GM19238 (cell line): ENCODE results near the gene C6orf132.
"Not testable (repeated sequence)": the region's sequence is repeated elsewhere in the genome, so short reads cannot be mapped to it uniquely, and the experiment has no call there.

ENCODE experiments used
- DNase-seq: peaks from one replicate; pipeline ENCODE4 v3.0.0; 2011; ENCODE audit warnings: low spot score; ENCODE audit not compliant: insufficient read length

The C6orf132 gene

GRCh38 chr6:42159431-42160024 lies 17.1 kb upstream of the C6orf132 start:
- no peak for DNase-seq

- no peak for DNase-seq
These were observed 16.2 kb upstream of the C6orf132 start for GRCh38 chr6:42158631-42159030.

GRCh38 chr6:42158011-42158410 lies 15.6 kb upstream of the C6orf132 start:
- no peak for DNase-seq

DNA sequence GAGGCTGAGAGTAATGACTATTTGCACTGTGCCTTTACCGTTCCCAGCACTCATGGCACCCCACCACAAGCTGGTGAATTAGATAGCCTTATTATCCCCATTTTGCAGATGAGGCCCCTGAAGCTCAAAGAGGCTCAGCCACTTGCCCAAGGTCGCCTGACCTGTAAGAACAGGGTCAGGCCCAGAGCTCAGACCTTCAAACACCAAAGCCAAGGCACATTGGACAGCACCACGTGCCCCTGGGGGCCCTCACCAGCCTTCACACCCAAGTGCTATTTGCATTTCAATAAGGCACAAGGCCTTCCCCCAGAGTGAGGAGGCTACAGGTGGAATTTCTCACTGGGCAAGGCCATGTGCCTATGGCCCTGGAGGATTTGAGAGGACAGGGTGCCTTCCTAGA lies 14.2 kb upstream of the C6orf132 start:
- no peak for DNase-seq

- no peak for DNase-seq
These were observed 12.9 kb upstream of the C6orf132 start for GRCh38 chr6:42155293-42155692.

DNA sequence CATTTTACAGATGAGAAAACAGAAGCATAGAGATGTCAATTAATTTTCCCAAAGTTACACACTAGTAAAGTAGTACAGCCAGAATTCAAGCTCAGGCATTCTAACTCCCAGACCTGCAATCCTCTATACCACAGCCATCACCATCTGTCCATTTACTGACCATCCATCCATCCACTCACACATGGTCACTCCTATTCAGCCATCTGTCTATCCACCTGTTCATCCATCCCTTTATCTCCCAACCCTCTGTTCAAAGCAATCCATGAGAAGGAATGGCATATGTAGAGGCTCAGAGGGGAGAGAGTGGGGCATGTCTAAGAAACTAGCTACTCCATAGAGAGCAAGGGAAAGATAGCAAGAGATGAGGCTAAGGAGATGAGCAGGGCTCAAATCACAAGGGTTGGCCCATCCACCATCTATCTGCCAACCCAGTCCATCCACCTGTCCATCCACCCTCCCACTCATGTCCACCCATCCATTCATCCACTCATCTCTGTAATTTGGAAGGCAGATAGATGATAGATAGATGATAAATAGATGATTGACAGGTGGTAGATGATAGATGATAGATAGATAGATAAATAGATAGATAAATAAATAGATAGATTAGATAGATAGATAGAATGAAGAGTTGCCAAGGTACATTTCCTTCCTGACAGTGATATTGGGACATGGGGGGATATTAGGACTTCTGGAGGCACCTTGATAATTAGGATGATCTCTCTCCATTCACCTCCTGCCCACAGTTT lies 12.2 kb upstream of the C6orf132 start:
- DNase-seq, result no peak

DNA sequence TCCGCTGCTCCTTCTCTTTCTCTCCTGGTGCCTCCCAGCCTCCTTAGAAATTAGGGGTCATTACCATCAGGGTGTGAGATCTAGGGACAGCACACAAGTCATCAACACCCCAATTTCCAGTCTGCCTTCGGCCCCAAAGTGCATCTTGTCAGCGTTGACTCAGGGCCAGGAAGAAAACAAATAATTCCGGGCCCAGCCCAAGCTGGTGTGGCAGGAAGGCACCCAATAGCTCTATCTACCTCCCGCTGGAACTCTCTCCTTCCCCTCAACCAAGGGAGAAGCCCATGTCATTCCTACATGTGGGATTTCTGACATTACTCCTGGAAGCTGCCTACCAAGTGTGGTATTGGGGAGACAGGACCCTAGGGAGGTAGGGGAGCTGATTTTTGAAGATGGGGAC lies 11.5 kb upstream of the C6orf132 start:
- DNase-seq, result no peak

GRCh38 chr6:42152528-42153213 lies 10.3 kb upstream of the C6orf132 start:
- not testable (repeated sequence) for DNase-seq

DNA sequence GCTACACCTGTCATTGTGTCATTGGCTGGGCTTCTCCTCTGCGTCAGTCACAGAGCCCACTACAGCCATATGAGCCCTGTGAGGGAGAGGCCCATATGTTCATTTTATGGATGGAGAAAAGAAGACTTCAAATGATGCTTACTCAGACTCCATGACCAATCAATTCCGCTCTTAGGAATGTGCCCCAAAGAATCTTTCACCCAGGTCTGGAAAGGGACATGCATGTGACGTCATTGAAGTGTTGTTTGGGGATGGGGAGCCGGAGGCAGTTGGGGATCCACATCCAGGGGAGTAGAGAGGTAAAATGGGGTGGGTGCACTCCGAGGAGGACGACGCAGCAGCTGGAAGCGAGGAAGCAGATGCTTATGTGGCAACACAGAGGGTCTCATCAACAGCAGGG lies 9.6 kb upstream of the C6orf132 start:
- DNase-seq, result no peak

- no peak for DNase-seq
These were observed 7.8 kb upstream of the C6orf132 start for GRCh38 chr6:42150254-42150653.

- DNase-seq, result no peak
These were observed 5.6 kb upstream of the C6orf132 start for GRCh38 chr6:42148058-42148457.

GRCh38 chr6:42147138-42147562 lies 4.7 kb upstream of the C6orf132 start:
- no peak for DNase-seq

DNA sequence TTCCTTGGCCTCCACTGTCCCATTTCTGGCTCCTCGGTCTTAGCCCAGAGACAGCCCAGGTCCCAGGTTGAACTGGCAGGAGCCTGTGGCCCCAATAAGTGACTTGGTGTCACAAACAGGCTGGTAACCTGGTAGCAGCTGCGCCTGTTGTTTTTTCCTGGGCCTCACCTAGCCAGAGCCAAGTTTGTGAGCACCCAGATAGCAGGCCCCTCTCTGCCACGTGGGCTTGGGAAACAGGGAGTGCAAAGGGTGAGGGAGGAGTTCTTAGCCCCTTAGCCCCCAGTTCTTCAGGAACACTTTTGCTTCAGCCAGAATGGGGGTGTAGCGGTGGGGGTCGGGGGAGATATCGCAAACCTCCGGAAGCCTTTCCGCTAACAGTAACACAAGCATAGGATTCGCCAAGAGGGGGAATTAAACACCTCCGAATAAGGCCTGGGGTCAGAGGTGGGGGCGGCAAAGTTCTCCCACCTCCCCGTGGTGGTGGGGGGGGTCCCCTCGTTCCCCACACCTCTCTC lies 760 bp downstream of the C6orf132 start:
- DNase-seq, result no peak

- DNase-seq, result no peak
These were observed 1.4 kb downstream of the C6orf132 start for GRCh38 chr6:42140756-42141602.

GRCh38 chr6:42140032-42140431 lies 2.4 kb downstream of the C6orf132 start:
- no peak for DNase-seq

DNA sequence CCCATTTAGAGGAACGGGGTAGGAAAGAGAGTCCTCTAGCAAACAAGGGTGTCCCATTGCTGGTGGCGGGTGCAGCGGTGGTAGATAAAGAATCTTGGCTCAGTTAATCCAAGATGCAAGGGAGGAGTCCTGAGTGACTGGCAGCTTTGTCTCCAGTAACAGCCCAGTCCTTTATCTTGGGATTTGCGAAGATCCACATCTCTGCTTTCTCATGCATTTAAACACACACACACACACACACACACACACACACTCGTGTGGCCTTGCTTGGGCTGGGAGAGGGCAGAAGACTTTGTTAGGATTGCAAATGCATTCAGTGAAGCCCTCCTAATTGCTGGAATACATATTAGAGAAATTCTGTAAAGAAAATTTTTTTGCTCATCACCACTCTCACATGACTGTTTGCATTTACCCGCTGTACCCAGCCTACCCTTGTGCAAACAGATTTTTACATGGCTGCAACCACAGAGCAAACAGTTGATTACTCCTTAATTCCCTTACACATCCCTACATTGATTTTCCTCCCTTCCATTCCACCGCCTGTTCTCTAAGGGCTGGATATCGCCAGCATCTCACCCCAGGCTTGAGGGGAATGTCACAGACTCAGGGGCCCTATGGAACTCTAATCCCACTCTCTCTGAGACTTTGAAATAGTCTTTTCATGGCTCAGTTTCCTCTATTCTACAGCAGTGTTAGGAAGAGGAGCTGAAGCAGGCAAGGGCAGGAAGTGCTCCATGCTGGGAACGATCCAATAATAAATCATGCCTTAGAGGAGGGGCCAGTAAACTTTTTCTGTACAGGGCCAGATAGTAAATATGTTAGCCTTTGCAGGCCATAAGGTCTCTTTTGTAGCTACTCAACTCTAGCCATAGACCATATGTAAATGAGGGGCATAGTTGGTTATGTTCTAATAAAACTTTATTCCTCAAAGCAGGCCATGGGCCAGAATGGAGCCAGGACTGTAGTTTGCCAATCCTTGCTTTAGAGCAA lies 3.5 kb downstream of the C6orf132 start:
- DNase-seq, result no peak

DNA sequence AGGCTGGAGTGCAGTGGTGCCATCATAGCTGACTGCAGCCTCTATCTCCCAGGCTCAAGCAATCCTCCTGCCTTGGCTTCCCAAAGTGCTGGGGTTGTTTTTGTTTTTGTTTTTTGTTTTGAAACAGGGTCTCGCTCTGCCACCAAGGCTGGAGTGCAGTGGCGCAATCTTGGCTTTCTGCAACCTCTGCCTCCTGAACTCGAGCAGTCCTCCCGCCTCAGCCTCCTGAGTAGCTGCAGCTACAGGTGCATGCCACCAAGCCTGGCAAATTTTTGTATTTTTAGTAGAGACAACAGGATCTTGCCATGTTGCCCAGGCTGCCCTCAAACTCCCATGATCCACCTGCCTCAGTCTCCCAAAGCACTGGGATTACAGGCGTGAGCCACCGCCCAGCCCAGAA lies 4.2 kb downstream of the C6orf132 start:
- DNase-seq, result no peak

DNA sequence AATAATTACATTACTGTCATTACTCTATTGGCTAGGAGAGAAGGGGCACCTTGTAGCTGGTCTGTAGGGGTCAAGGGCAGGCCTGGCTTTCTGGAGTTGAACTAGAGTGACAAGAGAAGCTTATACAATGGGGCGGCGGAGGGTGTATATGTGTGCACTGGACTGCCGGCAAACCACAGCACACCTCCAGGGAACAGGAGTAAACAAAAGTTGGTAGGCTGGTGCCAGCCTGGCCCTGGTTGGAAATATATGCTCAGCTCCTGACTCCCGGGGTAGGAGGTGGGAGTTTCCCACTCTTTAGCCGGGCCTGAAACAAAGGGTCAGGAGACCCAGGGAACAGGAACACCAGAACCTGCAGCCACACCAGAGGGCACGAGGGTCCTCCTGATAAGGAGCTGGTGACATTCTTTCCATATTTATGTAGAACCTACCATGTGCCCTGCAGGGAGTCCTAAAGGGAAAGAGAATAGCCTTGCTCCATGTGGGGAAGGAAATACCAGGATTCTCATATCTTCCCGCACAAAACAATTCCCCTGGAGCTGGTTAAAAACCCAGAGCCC lies 5.1 kb downstream of the C6orf132 start:
- no peak for DNase-seq

DNA sequence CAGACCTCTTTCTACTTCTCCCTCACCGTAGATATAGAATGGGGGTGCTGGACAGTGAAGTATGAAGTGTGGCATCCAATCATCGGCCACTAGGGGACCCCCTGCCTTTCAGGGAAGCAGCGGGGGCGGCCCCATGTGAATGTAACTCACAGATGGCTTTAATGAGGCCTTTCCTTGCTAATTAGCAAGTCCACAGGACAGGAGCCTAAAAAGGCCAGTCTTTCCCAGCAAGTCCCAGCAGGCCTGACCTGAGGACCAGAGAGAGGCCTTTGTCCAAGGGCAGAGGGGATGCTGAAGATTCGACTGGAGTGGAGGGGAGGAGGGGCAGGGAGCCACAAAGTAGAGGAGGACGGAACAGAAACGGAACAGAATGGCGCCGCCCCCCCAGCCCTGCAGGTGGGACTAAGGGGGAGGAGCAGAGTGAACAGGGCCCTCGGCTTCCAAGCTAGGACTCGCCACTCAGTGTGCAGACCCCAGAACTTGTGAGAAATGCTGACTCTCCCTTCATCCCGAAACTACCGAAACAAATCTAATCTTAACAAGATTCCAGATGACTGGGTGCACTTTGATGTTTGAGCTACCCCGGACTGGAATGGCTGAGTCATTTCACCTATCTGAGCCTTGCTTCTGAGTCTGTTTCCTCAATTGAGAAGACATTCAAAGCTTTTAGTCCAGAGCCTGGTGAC lies 5.8 kb downstream of the C6orf132 start:
- DNase-seq, result peak; percentile 72
